Measurements from ENCODE around the gene GABPB1.

GABPB1 gene

DNA sequence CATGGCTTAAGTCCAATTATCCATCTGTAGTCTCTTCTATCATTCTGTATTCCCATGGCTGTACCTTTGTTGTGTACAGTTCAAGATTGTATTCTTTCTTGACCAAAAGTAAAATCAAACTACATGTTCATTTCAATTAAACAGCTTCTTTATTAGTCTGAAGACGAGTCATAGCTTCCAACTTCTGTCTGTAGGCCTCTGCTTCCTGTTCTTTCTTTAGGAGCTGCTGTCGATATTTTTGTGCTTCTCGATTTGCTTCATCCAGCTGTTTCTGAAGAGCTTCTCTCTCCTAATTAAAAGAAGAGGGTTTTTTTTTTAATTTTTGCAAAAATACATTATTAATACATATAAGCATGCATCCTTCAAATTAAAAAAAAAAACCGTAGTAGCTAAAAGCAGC lies 76.5 kb downstream of the GABPB1 start:
- Histone ChIP-seq H3K4me3 (ENCODE audit: low read depth, low read length) (no peak overlapping the region), H3K9me3 (ENCODE audit: control insufficient read depth, insufficient read depth, low read length) (no peaks in the 10 kb centered on the region), H3K27me3 (ENCODE audit: control insufficient read depth, insufficient read depth, low read length) (no peaks in the 10 kb centered on the region), H3K9ac (ENCODE audit: low read depth, low read length) (no peak overlapping the region), H3K4me1 (ENCODE audit: control insufficient read depth, insufficient read depth, low read length) (no peaks in the 10 kb centered on the region), H3K36me3 (ENCODE audit: control insufficient read depth, insufficient read depth, low read length) (peaks cover 6% of the 10 kb centered on the region), H3K27ac (ENCODE audit: low read depth, low read length) (no peak overlapping the region)

DNA sequence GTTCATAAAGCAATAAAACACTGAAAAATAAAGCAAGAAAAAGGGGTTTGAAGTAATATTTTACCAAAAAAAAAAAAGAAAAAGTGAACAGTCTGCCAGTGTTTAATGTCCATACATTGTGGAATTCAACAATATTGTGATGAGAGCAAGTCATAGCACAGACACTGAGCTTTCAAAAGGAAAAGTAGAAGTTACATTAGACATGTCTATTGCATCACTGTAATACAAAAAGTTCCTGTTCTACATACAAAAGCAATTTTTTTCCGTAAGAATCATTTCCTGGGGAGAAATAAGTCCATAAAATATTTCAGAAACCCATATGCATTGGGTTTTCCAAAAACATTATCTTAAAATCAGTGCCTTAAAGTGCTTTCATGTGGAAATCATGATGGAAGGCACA lies 77.6 kb downstream of the GABPB1 start:
- H3K27me3 ChIP-seq (ENCODE audit: control insufficient read depth, insufficient read depth, low read length), result no peaks in the 10 kb centered on the region
- no peak overlapping the region for H3K27ac ChIP-seq (ENCODE audit: low read depth, low read length)
- H3K9me3 ChIP-seq (ENCODE audit: control insufficient read depth, insufficient read depth, low read length), result no peaks in the 10 kb centered on the region
- H3K4me3 ChIP-seq (ENCODE audit: low read depth, low read length), result no peak overlapping the region
- H3K4me1 ChIP-seq (ENCODE audit: control insufficient read depth, insufficient read depth, low read length), result no peaks in the 10 kb centered on the region
- H3K36me3 ChIP-seq (ENCODE audit: control insufficient read depth, insufficient read depth, low read length), result peaks cover 6% of the 10 kb centered on the region
- no peak overlapping the region for H3K9ac ChIP-seq (ENCODE audit: low read depth, low read length)

DNA sequence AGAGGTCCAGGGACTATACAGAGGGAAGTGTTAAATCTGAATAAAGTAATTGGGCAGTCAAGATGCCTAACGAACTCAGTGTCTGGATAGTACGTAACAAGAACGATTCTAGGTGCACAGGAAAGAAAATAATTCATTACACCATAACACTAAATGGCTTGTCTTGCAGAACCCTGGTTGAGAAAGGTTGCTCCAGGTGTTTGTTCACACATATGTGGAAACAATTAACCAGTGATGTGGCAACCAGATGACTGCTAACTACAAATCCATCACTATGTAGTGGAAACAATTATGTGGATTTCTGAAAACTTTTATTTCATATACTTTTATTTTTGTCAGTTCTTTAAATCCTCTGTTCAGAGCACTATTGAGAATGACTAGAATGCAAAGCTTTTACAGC lies 79.1 kb downstream of the GABPB1 start:
- Histone ChIP-seq H3K27me3 (ENCODE audit: control insufficient read depth, insufficient read depth, low read length) (no peaks in the 10 kb centered on the region), H3K4me3 (ENCODE audit: low read depth, low read length) (no peak overlapping the region), H3K9me3 (ENCODE audit: control insufficient read depth, insufficient read depth, low read length) (no peaks in the 10 kb centered on the region), H3K4me1 (ENCODE audit: control insufficient read depth, insufficient read depth, low read length) (no peaks in the 10 kb centered on the region), H3K9ac (ENCODE audit: low read depth, low read length) (no peak overlapping the region), H3K36me3 (ENCODE audit: control insufficient read depth, insufficient read depth, low read length) (peaks cover 6% of the 10 kb centered on the region), H3K27ac (ENCODE audit: low read depth, low read length) (no peak overlapping the region)

DNA sequence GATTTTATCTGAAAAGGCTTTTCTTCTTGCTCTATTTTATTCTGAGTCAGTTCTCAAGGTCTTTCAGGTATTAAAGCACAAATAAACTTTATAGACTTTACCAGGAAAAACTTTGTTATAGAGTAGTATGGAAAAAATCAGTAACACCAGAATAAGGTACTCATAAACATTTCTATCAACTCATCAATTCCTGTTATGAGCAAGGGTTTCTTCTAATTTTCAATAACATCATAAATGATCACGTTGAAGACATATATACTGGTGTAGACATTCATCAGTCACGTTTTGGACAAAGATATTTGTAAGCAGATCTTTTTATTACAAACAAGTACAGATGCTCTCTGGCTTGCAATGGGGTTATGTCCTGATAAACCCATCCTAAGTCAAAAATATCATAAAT lies 79.9 kb downstream of the GABPB1 start:
- Histone ChIP-seq H3K27me3 (ENCODE audit: control insufficient read depth, insufficient read depth, low read length) (no peaks in the 10 kb centered on the region), H3K27ac (ENCODE audit: low read depth, low read length) (no peak overlapping the region), H3K4me1 (ENCODE audit: control insufficient read depth, insufficient read depth, low read length) (no peaks in the 10 kb centered on the region), H3K4me3 (ENCODE audit: low read depth, low read length) (no peak overlapping the region), H3K36me3 (ENCODE audit: control insufficient read depth, insufficient read depth, low read length) (peaks cover 6% of the 10 kb centered on the region), H3K9ac (ENCODE audit: low read depth, low read length) (no peak overlapping the region), H3K9me3 (ENCODE audit: control insufficient read depth, insufficient read depth, low read length) (no peaks in the 10 kb centered on the region)

DNA sequence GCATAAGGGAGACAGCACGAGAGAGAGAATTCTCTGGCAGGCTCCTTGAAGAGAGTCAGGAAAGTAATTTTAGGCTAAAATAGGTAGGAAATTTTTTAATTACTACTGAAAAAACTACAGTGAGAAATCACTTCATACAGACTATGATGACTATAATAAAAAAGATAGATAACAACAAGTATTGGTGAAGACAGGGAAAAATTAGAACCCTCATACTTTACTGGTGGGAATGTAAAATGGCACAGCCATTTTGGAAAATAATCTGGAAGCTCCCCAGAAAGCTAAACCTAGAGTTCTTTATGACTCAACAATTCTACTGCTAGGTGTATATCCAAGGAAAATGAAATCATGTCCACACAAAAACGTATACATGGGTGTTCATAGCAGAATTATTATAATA lies 87.4 kb downstream of the GABPB1 start:
- H3K4me1 ChIP-seq (ENCODE audit: control insufficient read depth, insufficient read depth, low read length), result no peaks in the 10 kb centered on the region
- H3K9ac ChIP-seq (ENCODE audit: low read depth, low read length), result no peak overlapping the region
- H3K9me3 ChIP-seq (ENCODE audit: control insufficient read depth, insufficient read depth, low read length), result no peaks in the 10 kb centered on the region
- H3K36me3 ChIP-seq (ENCODE audit: control insufficient read depth, insufficient read depth, low read length), result no peaks in the 10 kb centered on the region
- no peak overlapping the region for H3K4me3 ChIP-seq (ENCODE audit: low read depth, low read length)
- H3K27me3 ChIP-seq (ENCODE audit: control insufficient read depth, insufficient read depth, low read length), result no peaks in the 10 kb centered on the region
- H3K27ac ChIP-seq (ENCODE audit: low read depth, low read length), result no peak overlapping the region

DNA sequence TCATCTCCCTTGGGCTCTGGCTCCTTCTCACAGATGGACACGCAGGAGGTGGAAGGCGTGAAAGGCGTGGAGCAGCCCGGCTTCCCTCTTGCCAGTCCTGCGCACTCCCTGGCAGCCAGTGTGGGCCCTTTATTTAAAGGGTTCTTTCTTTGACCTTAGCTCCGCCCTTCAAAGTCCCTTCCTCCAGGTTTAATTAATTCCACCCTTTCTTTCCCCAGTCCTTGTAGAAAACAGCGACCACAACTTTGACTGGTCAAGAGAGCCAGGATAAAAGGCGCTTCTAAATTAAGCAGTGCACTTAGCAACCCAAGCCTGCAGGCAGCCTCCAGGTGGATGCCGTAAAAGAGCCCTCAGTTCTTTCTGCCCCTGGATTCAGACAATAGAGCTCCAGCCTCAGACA lies 89.4 kb downstream of the GABPB1 start, which contains the start of gene HDC:
HDC (minus strand) TSS at position 107 of the 400 bp plus-strand sequence; CDS start at position 4, 103 bp downstream.
- no peaks in the 10 kb centered on the region for H3K4me1 ChIP-seq (ENCODE audit: control insufficient read depth, insufficient read depth, low read length)
- H3K9ac ChIP-seq (ENCODE audit: low read depth, low read length), result no peak within 1 kb of the TSS
- no peak within 1 kb of the TSS for H3K27ac ChIP-seq (ENCODE audit: low read depth, low read length)
- H3K27me3 ChIP-seq (ENCODE audit: control insufficient read depth, insufficient read depth, low read length), result no peaks in the 10 kb centered on the region
- H3K36me3 ChIP-seq (ENCODE audit: control insufficient read depth, insufficient read depth, low read length), result no peaks in the 10 kb centered on the region
- no peaks in the 10 kb centered on the region for H3K9me3 ChIP-seq (ENCODE audit: control insufficient read depth, insufficient read depth, low read length)
- no peak within 1 kb of the TSS for H3K4me3 ChIP-seq (ENCODE audit: low read depth, low read length)

DNA sequence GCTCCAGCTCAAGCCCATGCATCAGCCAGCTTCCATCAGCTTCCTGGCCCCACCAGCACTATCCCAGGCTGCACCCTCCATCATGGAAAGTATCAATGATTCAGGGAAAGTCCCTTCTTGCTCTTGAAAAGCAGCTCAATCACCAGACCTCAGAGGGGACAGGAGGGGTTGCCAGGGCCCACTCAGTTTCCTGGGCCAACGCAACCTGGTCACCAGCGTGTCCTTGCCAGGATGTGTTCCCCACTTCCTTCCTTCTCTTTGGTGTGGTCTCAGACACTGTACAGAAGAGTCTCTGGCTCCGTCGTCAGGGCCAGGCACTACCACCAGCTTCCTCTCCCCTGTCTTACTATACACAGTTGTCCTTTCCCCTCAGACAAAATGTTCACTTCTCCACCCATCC lies 92.5 kb downstream of the GABPB1 start:
- no peaks in the 10 kb centered on the region for H3K27me3 ChIP-seq (ENCODE audit: control insufficient read depth, insufficient read depth, low read length)
- no peaks in the 10 kb centered on the region for H3K36me3 ChIP-seq (ENCODE audit: control insufficient read depth, insufficient read depth, low read length)
- no peak overlapping the region for H3K9ac ChIP-seq (ENCODE audit: low read depth, low read length)
- H3K4me1 ChIP-seq (ENCODE audit: control insufficient read depth, insufficient read depth, low read length), result no peaks in the 10 kb centered on the region
- no peak overlapping the region for H3K4me3 ChIP-seq (ENCODE audit: low read depth, low read length)
- no peak overlapping the region for H3K27ac ChIP-seq (ENCODE audit: low read depth, low read length)
- no peaks in the 10 kb centered on the region for H3K9me3 ChIP-seq (ENCODE audit: control insufficient read depth, insufficient read depth, low read length)

DNA sequence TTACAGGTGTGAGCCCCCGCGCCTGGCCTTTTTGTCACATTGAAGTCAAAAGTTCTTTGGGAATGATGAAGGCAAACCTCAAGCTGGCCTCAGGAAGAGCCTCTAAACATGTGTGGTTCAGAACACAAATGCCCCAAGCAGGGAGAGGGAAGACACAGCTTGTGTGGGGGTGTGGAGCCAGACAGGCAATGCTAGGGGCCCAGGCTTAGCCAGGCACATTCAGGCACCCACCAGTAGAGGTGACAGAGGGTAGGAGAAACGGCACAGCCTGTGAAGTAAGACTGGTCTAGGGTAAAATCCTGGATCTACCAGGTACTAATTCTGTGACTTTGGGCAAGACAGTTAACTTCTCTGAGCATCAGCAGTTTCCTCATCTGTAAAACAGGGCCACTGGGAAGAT lies 93.0 kb downstream of the GABPB1 start:
- no peaks in the 10 kb centered on the region for H3K9me3 ChIP-seq (ENCODE audit: control insufficient read depth, insufficient read depth, low read length)
- H3K27ac ChIP-seq (ENCODE audit: low read depth, low read length), result no peak overlapping the region
- H3K9ac ChIP-seq (ENCODE audit: low read depth, low read length), result no peak overlapping the region
- H3K4me1 ChIP-seq (ENCODE audit: control insufficient read depth, insufficient read depth, low read length), result no peaks in the 10 kb centered on the region
- H3K4me3 ChIP-seq (ENCODE audit: low read depth, low read length), result no peak overlapping the region
- H3K36me3 ChIP-seq (ENCODE audit: control insufficient read depth, insufficient read depth, low read length), result no peaks in the 10 kb centered on the region
- H3K27me3 ChIP-seq (ENCODE audit: control insufficient read depth, insufficient read depth, low read length), result no peaks in the 10 kb centered on the region

DNA sequence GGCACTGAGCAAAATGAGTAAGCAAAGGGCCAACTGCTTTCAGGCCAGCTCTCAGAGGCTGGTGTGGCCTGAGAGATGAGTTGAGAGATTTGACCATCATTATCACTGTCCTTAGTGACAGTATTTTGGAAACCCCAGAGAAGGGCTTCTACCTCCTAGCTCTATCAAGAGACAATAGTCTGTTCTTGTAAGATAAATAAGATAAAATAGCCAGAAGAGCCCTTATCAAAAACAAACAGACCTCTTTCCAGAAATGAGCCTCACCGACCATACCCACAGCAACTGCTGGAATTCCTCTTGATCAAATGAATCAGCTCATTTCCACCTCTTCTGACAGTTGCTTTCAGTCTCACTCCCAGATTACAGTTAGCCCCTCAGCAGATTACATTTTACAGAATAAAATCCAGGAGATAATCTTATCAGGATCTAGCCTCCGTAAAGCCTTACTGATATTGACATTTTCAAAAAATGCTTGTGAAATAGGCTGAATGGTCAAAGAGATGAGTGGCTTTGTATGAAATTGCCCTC lies 94.0 kb downstream of the GABPB1 start:
- H3K4me3 ChIP-seq (ENCODE audit: low read depth, low read length), result no peak overlapping the region
- H3K9ac ChIP-seq (ENCODE audit: low read depth, low read length), result no peak overlapping the region
- H3K27ac ChIP-seq (ENCODE audit: low read depth, low read length), result no peak overlapping the region
- no peaks in the 10 kb centered on the region for H3K36me3 ChIP-seq (ENCODE audit: control insufficient read depth, insufficient read depth, low read length)
- no peaks in the 10 kb centered on the region for H3K27me3 ChIP-seq (ENCODE audit: control insufficient read depth, insufficient read depth, low read length)
- no peaks in the 10 kb centered on the region for H3K4me1 ChIP-seq (ENCODE audit: control insufficient read depth, insufficient read depth, low read length)
- H3K9me3 ChIP-seq (ENCODE audit: control insufficient read depth, insufficient read depth, low read length), result no peaks in the 10 kb centered on the region

DNA sequence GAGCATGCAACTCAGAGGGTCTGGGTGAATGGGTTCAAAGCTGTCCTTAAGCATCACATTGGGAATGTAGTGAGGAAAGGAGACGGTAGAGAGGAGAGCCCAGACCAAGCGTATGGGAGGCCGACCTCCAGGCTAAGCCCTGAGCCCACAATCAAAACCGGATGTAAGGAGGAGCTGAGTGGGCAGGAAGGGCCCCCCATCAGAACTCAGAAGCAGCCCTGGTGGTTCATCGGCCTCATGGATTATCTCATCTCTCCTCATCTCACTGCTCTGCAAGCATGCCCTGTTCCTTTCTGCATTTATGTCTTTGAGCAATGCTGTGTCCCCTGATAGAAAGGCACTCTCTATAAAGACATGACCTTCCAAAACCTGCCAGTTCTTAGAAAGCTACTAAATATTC lies 95.7 kb downstream of the GABPB1 start:
- Histone ChIP-seq H3K36me3 (ENCODE audit: control insufficient read depth, insufficient read depth, low read length) (no peaks in the 10 kb centered on the region), H3K4me1 (ENCODE audit: control insufficient read depth, insufficient read depth, low read length) (no peaks in the 10 kb centered on the region), H3K27me3 (ENCODE audit: control insufficient read depth, insufficient read depth, low read length) (no peaks in the 10 kb centered on the region), H3K9me3 (ENCODE audit: control insufficient read depth, insufficient read depth, low read length) (no peaks in the 10 kb centered on the region), H3K27ac (ENCODE audit: low read depth, low read length) (no peak overlapping the region), H3K4me3 (ENCODE audit: low read depth, low read length) (no peak overlapping the region), H3K9ac (ENCODE audit: low read depth, low read length) (no peak overlapping the region)

DNA sequence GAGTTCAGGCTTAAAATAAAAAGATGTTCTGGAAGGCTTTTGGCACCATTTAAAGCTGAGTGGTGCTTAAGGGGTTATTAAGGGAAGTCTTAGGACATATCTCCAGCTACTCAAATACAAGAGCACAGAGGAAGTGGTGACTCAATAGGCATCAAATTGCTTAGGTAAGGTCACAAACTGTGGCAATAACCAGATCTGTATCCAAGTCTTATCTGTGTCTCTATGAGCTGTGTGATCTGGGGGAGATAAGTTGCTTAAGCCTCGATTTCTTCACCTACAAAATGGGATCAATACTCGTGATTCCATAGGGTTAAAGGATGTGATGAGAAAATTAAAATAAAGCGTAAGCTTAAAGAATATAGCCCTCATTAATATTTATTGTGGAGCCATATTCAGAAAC lies 97.1 kb downstream of the GABPB1 start:
- Histone ChIP-seq H3K36me3 (ENCODE audit: control insufficient read depth, insufficient read depth, low read length) (no peaks in the 10 kb centered on the region), H3K4me3 (ENCODE audit: low read depth, low read length) (no peak overlapping the region), H3K27ac (ENCODE audit: low read depth, low read length) (no peak overlapping the region), H3K9ac (ENCODE audit: low read depth, low read length) (no peak overlapping the region), H3K27me3 (ENCODE audit: control insufficient read depth, insufficient read depth, low read length) (no peaks in the 10 kb centered on the region), H3K9me3 (ENCODE audit: control insufficient read depth, insufficient read depth, low read length) (no peaks in the 10 kb centered on the region), H3K4me1 (ENCODE audit: control insufficient read depth, insufficient read depth, low read length) (no peaks in the 10 kb centered on the region)

DNA sequence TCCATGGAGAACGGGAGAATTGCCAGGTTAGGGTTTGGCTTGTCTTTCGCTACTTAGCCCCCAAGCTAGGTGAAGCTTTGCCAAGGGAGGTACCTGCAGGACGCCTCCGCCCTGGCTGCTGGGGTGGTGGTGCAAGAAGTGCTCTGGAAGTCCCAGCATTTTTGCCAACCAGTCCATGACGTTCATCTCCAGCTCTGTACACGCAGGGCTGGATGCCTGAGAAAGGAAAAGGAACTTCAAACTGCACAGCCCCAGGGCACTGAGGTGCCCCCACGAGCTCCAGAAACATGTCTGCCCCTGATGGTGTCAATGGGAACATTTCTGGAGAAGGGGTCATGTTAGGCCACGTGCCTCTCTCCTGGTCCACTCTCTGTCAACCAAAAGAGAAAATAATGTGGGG lies 97.7 kb downstream of the GABPB1 start:
- no peaks in the 10 kb centered on the region for H3K27me3 ChIP-seq (ENCODE audit: control insufficient read depth, insufficient read depth, low read length)
- no peak overlapping the region for H3K27ac ChIP-seq (ENCODE audit: low read depth, low read length)
- H3K4me1 ChIP-seq (ENCODE audit: control insufficient read depth, insufficient read depth, low read length), result no peaks in the 10 kb centered on the region
- no peaks in the 10 kb centered on the region for H3K9me3 ChIP-seq (ENCODE audit: control insufficient read depth, insufficient read depth, low read length)
- H3K4me3 ChIP-seq (ENCODE audit: low read depth, low read length), result no peak overlapping the region
- no peaks in the 10 kb centered on the region for H3K36me3 ChIP-seq (ENCODE audit: control insufficient read depth, insufficient read depth, low read length)
- H3K9ac ChIP-seq (ENCODE audit: low read depth, low read length), result no peak overlapping the region

Measured in HUES48 (cell line).